CD4-positive, alpha-beta T cell treated with Interleukin-17A for 1 hour (primary cell): Measurements from ENCODE around the gene C2CD4D.
A peak's percentile ranks its signal among the peaks of the same experiment; 100 is the strongest.

Source experiments
- DNase-seq: peaks from one replicate; pipeline ENCODE4 v3.0.0-alpha.2; 2020

Gene C2CD4D

DNA sequence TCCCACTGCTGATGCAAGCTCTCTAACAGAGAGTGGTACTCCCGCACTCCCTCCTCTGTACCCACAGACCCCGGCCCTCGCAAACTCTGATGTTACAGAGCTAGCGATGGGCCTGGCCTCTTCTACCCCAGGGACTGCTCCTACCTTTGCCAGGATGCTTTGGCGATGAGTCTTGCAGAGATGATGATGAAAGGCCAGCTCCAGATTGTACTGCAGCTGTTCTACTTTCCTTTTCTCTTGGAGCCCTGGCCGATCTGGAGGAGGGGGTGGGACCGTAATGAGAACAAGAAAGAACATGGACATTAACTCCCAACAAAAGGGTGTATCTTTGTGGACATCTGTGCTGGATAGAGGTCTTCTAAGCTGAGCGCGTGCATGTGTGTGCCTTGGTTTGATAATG lies 28.4 kb downstream of the C2CD4D start:
- DNase-seq: no peak

DNA sequence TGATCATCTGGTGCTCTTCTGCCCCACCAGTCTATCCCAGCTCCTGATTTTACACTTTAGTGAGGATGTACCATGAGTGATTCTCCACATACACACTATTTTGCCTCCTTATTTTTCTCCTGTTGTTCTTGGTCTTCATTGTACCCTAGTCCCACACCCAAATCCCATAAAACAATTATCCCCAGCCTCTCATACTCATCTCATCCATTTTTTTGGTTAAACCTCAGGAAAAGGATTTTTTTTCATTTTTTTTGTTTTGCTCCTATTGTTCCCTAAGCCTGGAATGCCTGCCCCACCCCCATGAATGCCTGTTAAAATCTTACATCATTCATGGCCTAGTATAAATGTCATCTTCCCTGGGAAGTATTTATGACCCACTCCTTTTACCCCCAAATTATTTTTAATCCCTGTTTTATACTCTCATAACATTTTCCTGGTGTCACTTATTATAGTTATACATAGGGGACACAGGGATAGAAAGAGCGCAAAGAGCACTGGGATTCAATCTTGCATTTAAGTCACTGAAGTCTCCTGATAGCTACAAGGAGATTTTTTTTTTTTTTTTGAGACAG lies 29.5 kb downstream of the C2CD4D start:
- DNase-seq: no peak

DNA sequence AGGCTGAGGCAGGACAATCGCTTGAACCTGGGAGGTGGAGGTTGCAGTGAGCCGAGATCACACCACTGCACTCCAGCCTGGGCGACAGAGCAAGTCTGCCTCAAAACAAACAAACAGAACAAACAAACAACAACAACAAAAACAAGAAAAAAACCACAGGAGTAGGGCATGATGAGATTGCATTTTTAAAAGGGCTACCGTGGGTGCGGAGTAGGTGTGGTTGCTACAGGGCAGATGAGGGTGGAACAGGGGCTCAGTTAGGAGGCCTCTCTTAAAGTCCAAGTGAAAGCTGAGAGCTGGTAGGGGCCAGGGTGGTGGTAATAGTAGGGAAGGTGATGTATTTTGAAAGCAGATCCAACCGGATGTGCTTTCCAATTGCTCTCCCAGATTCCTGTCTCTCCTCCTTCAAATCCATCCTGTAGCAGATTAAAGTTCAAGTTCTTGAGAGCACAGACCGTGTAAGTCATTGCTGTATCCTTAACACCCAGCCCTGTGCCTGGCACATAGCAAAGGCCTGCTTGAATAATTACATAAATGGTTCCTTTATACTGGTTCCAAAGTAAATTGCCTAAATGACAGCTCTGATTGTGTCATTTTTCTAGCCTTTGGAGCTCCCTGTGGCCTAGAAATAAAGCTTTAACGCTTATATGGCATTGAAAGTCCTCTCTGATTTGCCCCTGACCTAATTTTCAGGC lies 30.2 kb downstream of the C2CD4D start:
- DNase-seq: no peak

DNA sequence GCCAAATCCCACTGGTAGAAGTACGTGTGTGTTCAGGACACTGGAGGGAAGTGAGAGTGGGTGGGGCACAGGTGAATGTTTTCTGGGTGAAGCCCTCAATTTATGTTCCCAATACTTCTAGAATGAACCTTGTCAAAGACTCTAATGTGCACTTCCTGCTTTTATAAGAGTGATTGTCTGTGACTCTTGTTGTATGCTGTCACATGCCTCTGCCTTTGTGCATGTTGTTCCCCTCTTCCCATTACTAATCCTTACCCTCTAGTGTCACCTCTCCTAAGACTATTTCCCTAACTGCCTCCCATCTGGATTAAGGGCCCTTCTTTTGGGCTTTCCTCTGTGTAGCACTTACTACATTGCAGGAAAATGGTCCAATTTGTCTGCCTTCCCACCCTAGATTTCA lies 31.9 kb downstream of the C2CD4D start:
- DNase-seq: no peak

DNA sequence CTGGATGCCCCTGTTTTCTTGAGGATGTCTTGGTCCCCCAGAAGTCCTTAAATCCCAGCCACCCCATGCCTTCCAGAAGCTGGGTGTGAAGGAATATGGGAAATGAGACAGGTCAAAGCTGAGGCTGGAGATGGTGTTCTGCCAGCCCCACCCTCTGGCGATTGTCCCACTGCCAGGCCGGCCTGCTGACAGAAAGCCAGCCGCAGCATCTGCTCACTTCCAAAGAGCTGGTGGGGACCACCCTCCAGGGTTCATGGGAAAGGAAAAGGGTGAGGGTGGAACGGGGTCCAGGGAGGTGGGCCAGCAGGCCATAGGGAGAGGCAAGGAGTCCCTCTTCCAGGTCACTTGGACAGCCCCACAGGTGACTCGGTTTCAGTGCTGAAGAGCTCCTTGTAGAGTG lies 32.5 kb downstream of the C2CD4D start:
- no peak for DNase-seq

DNA sequence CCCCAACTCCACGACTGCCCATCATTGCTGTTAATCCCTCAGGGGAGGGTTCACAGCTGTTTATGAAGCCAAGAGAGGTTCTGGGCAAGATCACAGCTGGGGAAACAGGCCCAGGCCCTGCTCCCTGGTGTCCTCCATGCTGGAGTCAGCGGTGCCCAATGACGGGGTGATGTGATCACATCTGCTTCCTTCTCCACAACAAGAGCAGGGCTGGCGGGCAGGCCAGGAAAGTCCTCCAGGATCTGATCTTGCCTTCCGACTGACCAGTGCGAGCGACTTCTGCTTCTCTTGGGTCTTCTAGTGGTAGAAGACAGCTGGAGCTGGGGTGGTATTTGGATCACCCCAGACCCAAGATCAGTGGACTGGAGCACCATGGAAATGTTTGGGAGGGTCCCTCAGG lies 33.5 kb downstream of the C2CD4D start:
- no peak for DNase-seq

DNA sequence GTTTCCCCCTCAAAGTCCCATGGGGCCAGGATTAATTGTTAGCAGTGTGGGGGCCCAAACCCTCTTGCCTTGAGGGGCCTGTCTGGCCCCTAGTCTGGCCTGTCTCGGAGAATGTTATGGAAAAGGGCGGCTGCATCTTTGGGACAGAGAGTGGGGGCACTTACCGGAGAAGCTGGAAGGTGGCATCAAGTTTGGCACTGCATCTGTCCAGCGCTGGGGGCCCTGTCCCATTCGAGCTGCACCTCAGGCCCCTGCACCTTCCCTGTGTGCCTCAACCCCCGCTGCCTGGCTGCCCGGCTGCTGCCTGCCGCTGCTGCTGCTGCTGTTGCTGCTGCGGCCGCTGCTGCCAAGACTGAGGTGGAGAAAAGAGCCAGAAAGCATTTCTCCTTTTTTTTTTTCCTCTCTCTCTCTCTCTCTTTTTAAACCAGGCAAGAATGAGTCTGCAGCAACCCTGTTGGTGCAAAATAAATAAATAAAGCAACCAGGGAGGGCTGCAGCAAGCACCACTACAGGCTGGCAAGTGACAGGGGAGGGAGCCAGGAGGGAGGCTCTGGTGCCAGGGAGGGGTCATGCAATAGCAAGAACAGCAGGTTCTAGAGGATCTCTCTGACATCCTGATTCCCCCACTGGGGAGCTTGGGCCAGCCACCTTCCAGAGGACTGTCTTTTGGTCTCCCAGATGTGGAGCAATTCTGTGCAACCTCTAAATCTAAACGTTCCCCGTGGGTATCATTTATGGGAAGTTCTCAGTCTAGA lies 34.4 kb downstream of the C2CD4D start, which contains the start of gene LINGO4:
TSS of gene LINGO4 (minus strand) at position 354 of the 755 bp plus-strand sequence. CDS start 2,715 bp downstream, outside the sequence.
- no peak for DNase-seq

DNA sequence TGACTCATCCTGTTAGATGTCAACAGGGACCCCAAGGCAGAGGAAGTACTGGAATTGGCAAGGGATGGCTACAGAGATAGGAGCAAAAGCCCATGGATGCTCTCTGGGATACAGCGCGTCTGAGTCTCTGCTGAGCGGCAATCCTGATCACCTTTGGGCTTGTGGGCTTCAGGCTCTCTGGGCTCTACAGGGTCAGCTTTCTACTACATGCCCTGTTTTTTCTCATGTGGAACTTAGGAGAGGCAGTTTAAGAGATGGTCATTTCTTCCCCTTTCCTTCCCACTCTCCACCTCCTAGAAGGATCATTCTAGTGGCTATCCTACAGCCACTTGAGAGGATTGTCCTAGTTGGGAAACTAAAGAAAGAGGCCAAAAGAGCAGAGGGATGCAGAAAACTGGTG lies 35.7 kb downstream of the C2CD4D start:
- no peak for DNase-seq

DNA sequence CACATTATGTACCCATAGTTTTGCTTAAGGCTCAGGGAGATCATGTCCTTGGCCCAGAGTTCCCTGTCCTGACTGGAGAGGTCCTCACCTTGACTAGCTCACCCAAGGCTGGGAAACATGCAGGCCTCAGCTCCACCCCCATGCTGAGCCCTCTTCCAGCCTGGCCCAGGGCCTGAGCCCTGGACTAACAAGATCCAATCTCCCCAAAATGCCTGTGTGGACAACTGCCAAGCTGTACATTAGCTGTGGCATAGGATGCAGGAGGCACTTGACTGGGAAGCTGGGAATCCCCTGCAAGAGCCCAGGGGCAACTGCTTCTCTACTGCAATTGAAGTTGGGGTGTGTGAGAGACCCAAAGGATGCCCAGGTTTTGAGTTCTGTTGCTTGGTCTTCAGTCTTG lies 36.5 kb downstream of the C2CD4D start:
- no peak for DNase-seq

DNA sequence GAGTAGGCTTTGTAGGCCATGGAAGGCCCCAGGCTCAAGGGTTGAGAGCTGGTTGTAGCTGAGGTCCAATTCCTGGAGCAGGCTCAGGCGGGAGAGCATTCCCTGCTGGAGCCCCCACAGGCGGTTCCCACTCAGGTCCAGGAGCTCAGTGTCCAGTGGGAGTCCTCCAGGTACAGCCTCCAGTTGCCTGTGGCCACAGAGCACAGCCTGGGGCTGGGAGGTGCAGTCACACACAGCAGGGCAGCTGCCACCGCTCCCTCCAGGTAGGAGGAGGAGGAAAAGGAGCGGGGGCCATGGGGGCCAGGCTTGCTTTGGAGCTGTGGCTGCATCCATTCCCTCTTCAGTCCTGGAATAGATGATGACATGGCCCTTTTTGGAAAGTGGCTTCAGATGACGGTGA lies 37.2 kb downstream of the C2CD4D start:
- no peak for DNase-seq

DNA sequence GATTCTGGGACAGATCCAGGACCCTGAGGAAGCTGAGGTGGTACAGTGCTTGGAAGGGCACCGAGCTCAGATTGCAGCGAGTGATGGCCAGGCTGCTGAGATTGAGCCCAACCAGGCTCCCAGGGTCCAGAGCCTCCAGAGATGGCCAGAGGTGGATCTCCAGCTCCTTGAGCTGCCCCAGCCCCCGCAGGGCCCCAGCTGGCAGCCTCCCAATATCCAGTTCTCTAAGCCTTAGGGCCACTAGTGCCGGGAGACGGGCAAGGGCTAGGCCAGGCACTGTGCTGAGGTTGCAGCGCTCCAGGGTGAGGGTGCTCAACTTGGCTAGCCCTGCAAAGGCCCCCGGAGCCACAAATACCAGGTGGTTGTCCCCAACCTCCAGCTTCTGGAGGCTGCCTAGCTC lies 37.8 kb downstream of the C2CD4D start:
- DNase-seq: no peak

DNA sequence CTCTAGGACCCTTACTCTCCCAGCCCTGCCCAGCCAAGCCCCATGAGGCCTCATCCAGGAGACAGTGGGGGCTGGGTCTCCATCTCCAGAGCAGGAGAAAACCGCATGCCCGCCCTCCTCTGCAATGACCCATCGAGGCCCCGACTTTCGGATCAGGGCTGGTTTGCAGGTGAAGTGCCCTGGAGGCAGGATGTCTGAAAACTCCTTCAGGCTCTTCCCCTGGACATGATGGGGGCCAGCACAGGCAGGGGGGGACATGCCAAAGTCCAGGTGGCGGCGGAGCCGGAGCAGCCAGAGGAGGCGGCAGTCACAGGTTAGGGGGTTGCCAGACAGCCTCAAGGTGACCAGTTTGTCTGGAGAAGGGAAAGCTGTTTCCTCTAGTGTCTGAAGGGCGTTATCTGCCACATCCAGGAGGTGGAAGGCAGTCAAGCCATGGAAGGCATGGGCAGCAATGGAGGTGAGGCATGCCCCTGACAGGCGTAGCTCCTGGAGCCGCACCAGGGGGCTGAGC lies 38.3 kb downstream of the C2CD4D start:
- DNase-seq: no peak

DNA sequence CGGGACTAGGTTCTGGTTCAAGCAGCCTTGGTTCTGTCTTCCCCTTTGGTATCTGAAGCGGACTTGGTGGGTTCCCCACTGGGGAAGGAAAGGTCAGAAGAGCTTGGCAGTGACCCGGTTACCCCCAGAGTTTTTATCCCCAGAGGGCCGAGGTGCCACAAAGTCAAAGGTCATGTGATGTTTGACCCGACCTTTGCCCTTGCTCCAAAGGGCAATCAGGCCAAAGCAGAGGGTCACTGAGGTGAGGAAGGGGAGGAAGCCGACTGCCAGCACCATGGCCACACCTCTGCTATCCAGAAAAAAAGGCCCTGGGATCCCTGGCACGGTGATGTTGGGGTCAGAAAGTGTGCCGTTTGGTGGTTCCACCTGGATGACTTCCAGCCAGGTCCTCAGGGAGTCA lies 38.8 kb downstream of the C2CD4D start:
- no peak for DNase-seq

DNA sequence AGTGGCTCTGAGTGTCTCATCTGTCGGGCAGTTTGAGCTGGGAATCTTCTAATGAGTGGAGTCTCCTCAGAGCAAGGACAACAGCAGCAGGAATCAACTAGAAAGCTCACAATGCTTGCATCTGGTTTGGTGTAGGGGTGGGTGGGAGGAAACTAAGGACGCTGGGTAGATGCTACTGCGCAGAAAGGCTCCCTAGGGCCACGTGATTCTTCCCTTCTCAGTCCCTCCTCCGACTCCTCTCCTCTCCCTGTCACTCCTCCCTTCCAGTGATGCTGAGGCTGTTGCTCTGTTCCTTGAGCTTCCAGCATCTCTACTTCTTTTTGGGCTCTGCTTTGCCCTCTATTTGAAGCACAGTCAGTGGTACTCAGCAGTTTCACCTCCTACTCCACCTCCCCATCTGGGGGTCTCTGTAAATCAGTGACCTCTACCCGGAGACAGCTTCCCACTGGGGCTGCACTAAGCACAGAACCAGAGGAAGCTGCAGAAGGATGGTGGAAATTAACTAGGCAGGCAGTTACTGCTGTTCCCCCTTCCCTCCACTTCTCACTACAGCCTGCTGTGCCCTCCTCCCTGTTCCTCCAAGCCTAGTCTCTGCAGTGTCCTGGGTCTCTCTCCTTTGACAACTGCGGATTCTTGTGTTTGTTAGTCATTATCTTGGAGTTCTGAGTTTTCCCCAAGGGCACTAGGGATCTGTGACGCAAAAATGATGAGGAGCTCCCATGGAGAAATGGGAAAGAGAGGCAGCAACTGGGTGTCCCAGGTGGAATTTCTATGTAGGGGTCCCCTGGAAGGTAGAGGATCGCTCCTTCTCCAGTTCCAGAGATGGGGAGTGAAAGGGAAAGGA lies 40.2 kb downstream of the C2CD4D start:
- no peak for DNase-seq

DNA sequence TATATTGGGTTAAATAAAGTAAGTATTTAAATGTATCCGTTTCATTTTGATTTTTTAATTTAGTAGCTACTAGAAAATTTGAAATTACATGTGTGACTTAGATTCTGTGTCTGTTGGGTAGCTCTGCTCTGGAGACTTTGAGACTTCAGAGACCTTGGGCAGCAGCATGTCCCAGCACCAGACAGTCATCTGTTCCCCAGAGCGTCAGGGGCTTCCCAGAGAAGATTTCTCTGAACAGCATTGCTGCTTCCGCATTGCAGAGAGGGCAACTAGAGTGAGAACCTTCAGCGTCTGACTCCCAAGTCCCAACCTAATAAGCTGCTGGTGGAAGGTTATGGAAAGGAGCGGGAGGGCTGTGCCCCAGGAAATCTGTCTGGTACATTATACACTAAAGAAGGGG lies 41.0 kb downstream of the C2CD4D start:
- no peak for DNase-seq

DNA sequence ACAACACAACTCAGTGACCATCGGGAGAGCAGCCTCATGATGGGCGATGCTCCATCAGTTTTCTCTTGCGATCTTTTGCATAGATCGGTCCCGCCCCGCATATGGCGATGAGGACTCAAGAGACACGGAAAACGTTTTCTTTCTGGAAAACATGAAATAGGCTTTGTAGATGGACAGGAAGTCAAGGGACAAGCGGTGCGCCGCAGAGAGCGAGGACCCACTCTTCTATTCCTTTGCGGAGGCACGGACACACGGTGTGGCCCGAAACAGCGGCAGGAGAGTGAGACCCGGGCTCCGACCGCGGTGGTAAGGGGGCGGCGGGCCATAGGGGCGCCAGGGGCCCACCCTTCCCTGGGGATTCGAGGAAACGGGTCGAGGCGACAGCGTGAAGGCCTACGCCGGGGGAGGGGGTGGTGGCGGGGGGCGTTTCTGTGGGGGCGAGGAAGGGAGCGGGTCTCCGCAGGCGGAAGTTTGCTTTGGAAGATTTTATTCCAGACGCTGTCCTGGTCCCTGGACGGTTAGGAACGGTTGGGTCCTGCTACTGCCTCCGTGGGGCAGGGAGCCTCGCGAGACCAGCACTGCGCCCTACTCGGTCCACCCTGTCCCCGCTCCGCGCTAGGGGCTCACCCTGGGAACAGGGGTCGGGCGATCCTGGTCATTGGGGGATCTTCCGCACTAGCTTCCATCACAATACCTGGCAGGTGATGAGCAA lies 48.5 kb downstream of the C2CD4D start:
- no peak for DNase-seq

DNA sequence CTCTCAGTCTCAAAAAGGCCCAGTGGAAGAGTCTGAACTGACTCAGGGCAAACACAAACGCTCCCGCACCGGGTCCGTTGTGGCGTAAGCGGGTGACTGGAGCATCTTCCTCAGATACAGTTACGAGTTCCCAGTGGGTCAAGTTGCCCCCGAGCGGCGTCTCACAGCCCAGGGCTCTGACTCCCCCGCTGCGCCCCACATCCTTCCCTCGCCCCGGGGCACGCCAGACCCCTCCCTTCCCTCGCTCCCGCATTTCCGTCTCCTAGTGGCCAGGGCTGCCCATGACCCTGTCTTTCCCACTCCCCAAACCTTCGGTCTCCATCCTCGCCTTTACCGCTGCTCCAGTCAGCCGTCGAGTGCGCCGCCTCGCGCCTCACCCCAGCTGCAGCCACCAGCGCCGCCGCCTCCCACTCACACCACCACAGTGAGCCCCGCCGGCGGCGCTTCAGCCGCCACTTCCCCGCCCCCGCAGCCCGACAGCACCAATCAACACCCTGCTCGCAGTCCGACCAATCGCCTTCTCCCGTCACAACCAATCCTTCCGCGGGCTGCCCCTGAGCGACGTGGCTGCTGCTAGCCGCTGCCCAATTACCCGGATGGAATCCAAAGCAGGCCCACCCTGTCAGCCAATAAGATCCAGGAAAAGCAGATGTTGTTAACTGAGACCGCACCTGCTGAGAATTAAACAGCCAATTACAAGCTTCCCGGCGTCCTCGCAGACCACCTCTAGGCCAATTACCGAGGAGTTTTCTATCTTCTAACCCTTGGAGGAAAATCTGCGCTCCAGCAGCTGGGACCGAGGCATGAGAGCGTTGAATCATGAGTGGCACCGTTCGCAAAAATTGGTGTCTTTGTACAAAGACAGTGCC lies 49.3 kb downstream of the C2CD4D start, which contains the start of gene TDRKH:
TSS of gene TDRKH (minus strand) at position 430 of the 869 bp plus-strand sequence. CDS start 7,478 bp downstream, outside the sequence.
- peak; percentile 99 for DNase-seq
